GM21423 (cell line): ENCODE measurements around the gene YJU2.
"Not testable (repeated sequence)": the region's sequence is repeated elsewhere in the genome, so short reads cannot be mapped to it uniquely, and the experiment has no call there.

ENCODE experiments used
- ATAC-seq: cut with Tn5 transposase; IDR thresholded peaks from one replicate; pipeline ENCODE4 v1.9.1; 2021; ENCODE audit warnings: mild to moderate bottlenecking, moderate library complexity; ENCODE audit not compliant: unreplicated experiment

Gene YJU2

DNA sequence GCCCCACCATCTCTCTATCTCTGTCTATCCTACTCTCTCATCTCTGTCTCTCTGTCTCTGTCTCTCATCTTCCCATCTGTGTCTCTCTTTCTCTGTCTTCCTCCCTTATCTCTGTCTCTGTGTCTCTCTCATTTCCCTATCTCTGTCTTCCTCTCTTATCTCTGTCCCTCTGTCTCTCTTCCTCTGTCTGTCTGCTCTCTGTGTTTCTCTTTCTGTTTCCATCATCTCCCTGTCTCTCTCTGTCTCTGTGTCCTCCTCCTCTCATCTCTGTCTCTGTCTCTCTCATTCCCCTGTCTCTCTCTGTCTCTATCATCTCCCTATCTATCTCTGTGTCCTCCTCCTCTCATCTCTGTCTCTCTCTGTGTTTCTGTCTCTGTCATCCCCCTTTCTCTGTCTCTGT lies 19.1 kb upstream of the YJU2 start:
- ATAC-seq: no peak

DNA sequence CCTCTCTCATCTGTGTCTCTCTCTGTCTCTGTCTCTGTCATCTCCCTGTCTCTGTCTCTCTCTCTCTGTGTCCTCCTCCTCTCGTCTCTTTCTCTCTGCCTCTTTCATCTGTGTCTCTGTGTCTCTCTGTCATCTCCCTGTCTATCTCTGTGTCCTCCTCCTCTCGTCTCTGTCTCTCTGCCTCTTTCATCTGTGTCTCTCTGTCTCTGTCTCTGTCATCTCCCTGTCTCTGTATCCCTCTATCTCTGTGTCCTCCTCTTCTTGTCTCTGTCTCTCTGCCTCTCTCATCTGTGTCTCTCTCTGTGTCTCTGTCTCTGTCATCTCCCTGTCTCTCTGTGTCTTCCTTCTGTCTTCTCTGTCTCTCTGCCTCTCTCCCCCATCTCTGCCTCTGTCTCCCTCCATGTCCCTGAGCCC lies 18.1 kb upstream of the YJU2 start:
- ATAC-seq: no peak

DNA sequence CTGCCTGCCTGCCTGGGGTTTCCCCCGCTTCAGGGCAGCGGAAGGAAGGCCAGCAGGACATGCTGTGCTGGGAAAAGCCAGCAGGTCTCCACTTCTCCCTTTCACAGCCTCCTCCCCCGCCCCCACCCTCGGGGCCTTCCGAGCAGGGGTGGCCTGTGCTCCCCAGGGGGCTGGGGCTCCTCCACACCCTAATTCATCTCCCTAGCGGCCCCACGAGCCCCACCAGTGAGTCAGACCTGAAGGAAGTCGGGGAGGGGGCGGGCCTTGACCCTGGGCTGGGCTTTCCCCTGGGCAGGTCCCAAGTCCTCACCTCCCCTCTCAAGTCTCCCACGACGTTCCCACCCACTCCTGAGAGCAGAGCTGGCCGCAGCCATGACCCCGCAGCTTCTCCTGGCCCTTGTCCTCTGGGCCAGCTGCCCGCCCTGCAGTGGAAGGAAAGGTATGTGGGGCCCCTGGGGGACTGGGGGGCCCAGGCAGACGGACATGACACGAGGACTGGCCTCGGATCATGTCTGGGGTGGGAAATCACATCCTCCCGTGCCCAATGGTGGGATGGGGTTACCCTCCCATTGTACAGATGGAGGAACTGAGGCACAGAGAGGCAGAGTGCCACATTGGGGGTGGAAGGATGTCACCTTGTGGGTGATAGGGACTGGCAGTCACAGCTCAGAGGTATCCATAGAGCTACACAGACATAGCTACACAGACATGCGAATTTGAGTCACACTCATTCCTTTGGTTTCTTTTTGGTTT lies 17.5 kb upstream of the YJU2 start, which contains the start of gene EBI3:
Gene EBI3 (plus strand): TSS at position 345 of the 753 bp plus-strand sequence. CDS start 28 bp downstream, at position 373.
- ATAC-seq: peak; percentile 65

DNA sequence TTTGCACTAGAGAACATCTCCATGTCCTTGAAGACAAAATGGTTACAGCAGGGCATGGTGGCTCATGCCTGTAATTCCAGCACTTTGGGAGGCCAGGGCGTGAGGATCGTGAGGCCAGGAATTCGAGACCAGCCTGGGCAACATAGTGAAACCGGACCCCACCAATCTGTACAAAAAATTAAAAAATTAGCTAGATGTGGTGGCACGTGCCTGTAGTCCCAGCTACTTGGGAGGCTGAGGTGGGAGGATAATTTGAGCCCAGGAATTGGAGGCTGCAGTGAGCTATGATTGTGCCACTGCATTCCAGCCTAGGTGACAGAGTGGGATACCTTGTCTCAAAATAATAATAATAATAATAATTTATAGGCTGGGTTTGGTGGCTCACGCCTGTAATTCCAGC lies 16.6 kb upstream of the YJU2 start:
- not testable (repeated sequence) for ATAC-seq

GRCh38 chr19:4231521-4231920 lies 15.4 kb upstream of the YJU2 start:
- ATAC-seq: not testable (repeated sequence)

- not testable (repeated sequence) for ATAC-seq
These were observed 14.7 kb upstream of the YJU2 start for GRCh38 chr19:4232139-4232538.

DNA sequence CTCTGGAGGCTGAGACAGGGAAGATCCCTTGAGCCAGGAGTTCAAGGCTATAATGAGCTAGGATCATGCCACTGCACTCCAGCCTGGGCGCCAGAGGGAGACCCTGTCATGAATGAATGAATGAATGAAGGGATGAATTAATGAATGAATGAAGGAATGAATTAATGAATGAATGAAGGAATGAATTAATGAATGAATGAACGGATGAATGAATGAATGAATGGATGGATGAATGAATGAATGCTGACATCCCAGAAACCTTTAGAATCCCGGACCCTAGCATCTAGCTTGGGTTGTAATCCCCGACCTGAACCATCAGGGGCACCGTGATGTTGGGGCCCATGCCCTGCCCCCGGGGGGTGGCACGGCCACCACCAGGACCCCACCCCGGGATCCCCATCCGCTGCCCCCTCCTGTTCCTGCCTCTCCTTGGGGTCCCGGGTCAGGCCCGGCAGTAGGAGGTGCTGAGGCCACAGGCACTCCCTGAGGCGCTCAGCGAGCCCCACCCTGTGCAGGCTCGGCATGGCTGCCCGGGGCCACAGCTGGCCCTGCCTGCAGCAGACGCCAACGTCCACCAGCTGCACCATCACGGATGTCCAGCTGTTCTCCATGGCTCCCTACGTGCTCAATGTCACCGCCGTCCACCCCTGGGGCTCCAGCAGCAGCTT lies 14.1 kb upstream of the YJU2 start:
- ATAC-seq: no peak

DNA sequence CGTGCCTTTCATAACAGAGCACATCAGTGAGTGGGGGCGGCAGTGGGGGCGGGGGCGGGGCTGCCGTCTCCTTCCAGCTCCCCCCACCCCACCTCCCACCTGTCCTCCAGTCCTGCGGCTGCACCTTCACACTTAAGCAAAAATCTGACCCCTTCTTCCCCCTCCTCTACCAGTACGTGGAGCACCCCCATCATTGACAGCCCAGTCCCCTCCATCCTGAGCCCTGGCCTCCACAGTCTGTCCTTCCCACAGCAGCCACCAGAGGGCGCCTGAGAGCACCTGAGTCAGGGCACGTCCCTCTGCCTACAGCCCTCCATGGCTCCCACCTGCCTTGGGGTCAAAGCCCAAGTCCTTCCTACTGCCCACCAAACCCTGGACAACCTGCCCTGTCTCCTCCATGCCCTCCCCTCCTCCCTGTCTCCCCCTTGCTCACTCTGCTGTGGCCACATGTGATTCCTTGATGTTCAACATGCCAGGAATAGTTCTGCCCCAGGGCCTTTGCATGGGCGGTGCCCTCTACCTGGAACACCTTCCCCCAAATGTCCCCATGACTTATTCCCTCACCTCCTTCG lies 13.5 kb upstream of the YJU2 start:
- no peak for ATAC-seq

- ATAC-seq: no peak
These were observed 12.6 kb upstream of the YJU2 start for GRCh38 chr19:4234142-4234861.

DNA sequence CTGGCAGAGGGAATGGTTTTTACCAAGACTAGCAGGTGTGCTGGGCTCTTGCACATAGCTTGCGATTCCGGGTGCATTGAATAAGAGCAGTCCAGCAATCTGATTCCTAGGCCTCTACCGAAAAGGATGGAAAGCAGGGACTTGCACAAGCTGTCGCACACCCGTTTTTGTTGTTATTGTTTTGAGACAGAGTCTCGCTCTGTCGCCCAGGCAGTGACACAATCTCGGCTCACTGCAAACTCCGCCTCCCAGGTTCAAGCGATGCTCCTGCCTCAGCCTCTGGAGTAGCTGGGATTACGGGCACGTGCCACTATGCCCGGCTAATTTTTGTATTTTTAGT lies 12.0 kb upstream of the YJU2 start:
- ATAC-seq: no peak

DNA sequence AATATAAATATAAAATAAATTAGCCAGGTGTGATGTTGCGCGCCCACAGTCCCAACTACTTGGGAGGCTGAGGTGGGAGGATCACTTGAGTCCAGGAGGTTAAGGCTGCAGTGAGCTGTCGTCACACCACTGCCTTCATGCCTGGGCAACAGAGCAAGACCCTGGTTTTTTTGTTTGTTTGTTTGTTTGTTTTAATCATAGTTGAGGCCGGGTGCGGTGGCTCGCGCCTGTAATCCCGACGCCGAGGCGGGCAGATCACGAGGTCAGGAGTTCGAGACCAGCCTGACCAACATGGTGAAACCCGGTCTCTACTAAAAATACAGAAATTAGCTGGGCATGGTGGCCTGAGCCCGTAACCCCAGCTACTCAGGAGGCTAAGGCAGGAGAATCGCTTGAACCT lies 9.4 kb upstream of the YJU2 start:
- not testable (repeated sequence) for ATAC-seq

DNA sequence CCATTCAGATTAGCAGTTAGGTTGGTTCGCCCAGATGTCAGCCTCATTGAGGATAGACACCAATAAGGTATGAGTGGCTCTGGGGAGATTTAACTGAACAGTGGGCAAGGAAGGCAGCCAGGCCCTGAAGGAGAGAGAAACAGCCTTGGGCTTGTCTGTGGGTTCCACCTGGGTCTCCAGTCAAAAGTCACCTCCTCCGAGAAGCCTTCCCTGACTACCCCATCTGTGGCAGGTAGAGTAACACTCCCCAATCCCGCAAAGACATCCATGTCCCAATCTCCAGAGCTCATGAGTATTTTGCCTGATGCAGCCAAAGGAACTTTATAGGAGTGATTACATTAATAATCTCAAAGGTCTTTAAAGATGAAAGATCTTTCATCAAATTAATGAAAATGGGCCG lies 8.0 kb upstream of the YJU2 start:
- ATAC-seq: no peak

DNA sequence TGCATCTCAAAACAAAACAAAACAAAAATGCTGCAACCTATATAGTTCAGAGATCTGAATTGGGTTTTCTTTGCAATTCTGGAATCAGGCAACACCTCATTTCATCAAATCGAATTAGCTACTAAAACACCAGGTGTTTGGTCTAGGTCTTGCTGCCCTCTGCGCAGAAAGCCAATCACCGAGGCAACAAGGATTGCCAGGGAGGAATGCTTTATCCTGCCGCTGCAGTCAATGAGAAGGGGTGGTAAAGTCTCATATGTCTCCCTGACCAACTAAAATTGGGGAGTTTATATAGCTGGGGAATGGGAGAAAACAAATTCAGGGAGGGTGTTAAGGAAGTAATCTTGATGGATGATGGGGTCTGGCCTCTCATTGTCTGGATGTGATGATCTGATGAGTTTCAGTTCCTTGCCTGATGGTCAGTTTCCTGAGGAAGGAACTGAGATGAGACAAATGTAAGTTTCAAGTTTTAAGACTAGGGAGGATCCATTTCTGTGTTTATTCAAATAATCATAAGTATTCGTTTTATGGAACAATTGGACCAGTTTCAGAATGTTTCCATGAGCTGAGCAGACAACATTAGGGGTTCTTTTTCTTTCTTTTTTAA lies 5.0 kb upstream of the YJU2 start:
- ATAC-seq: no peak

DNA sequence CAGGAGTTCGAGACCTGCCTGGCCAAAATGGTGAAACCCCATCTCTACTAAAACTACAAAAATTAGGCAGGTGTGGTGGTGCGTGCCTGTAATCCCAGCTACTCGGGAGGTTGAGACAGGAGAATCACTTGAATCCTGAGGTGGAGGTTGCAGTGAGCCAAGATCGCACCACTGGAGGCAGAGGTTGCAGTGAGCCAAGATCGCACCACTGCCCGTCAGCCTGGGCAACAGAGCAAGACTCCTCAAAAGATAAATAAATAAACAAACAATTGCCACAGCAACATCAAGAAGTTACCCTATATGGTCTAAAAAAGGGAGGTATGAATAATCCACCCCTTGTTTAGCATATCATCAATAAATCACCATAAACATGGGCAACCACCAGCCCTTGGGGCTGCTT lies 942 bp upstream of the YJU2 start:
- not testable (repeated sequence) for ATAC-seq

DNA sequence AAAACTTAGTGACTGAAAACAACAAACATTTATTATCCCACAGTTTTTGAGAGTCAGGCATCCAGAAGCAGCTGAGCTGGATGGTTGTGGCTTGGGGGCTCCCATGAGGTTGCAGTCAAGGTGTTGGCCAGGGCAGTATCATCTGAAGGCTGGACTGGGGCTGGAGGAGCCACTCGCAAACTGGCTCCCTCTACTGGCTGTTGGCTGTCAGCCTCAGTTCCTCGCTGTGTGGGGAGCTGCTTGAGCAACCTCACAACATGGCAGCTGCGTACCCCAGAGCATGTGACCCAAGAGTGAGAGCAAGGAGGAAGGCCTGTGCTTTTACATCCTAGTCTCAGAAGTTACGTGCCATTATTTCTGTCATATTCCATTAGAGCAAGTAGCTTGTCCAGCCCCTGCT lies 9.7 kb downstream of the YJU2 start:
- no peak for ATAC-seq

DNA sequence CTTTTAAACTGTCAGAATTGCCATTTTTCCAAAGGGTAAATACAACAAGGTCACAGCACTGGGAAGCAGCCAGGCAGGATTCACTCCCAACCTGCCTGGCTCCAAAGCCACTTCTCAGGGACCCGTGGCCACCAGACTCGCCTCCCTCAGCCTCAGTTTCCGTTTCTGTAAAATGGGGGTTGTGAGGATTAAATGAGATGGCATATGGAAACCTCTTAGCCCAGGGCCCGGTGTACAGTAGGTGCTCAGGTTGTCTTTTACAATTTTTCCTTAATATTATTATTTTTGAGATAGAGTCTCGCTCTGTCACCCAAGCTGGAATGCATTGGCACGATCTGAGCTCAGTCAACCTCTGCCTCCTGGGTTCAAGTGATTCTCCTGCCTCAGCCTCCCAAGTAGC lies 10.1 kb downstream of the YJU2 start:
- no peak for ATAC-seq

- no peak for ATAC-seq
These were observed 11.3 kb downstream of the YJU2 start for GRCh38 chr19:4258181-4258580.

DNA sequence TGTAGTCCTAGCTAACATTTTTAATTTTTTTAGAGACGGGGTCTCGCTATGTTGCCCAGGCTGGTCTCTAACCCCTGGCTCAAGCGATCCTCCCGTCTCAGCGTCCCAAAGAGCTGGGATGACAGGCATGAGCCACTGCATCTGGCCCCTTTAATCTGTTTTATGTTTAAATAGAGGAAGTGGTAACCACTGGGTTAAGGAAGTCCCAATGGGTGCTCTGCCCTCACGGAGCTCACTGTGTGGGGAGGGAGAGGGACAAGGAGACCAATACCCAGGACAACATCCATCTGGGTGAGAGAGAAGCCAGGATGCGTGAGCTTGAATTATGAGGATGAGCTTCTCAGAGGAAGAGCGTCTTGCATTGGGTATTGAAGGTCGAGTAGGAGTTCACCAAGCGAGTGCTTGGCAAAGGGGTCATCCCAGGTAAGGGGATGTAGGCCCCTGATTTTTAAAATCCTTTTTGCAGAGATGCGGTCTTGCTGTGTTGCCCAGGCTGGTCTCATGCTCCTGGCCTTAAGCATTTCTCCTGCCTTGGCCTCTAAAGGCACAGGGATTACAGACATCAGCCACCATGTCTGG lies 13.8 kb downstream of the YJU2 start:
- no peak for ATAC-seq

DNA sequence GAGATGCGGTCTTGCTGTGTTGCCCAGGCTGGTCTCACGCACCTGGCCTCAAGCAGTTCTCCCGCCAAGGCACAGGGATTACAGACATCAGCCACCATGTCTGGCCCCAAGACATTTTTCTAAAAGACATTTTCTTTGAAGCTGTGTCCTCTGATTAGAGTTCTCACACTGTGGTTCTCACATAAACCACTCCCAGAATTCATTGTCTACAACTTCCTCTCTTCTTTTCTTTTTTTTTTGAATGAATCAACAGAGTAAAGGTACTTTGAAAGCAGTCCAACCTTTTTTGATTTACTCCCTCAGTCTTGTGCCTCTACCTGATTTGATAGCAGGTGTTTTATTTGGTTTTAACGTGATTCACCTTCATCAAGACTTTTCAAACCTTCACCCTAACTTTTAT lies 17.9 kb downstream of the YJU2 start:
- no peak for ATAC-seq

DNA sequence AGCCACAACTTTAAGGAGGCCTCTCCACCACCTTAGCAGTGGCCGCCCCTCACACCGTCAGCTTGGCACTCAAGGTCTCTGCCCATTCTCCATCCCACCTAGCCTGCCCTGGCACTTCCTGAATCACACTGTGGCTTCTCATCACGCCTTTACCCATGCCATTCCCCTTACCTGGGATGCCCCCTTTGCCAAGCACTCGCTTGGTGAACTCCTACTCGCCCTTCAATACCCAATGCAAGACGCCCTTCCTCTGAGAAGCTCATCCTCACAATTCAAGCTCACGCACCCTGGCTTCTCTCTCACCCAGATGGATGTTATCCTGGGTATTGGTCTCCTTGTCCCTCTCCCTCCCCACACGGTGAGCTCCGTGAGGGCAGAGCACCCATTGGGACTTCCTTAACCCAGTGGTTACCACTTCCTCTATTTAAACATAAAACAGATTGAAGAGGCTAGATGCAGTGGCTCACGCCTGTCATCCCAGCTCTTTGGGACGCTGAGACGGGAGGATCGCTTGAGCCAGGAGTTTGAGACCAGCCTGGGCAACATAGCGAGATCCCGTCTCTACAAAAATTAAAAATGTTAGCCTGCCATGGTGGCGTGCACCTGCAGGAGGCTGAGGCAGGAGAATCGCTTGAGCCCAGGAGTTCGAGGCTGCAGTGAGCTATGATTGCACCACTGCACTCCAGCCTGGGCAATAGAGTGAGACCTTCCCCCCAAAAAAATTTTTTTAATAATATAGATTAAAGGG lies 19.5 kb downstream of the YJU2 start:
- ATAC-seq: no peak
